ENCODE measurements around the gene SMAD7.

Gene SMAD7

DNA sequence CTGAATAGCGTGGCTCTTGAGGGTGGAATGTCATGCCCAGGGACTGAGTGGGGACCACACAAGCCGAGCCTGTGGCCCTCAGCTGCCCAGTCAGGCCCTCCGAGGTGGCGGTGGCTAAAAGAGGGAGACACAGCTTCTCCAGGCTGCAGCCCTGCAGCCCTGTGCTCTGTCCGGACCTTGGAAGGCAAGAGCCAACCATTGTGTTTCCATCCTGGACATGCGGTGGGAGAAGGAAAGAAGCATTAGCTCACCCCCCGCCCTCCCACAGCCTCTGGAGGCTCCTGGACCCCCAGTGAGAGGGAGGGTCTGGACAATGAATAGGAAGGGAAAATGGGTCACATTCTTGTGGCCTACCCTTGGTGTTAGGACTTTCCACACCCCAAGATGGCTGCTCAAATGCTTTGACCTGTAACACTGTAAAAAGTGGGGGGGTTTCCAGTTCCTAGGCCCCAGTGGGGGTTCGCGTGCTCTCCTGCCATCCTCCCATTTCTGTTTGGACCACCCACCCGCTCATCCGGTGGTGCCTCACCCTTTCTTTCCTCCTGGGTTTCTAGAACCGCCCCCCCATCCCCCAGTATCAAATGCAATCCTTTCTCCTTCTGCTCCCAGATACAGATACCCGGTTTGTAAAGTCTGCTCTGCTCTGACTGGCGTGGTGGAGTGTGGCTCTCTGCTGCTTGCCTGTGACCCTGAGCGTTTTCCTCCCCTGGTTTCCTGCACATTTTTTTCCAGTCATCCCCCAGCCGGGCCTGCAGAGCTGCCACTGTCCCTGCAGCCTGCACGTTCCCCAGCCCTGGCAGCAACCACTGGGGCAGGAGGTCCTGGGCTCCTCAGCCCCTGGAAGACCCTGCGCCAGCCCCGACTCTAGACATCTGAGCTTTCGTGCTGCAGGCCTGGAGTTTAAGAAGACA is 36.3 kb upstream of the SMAD7 start:
- DNase-seq, result no peak

DNA sequence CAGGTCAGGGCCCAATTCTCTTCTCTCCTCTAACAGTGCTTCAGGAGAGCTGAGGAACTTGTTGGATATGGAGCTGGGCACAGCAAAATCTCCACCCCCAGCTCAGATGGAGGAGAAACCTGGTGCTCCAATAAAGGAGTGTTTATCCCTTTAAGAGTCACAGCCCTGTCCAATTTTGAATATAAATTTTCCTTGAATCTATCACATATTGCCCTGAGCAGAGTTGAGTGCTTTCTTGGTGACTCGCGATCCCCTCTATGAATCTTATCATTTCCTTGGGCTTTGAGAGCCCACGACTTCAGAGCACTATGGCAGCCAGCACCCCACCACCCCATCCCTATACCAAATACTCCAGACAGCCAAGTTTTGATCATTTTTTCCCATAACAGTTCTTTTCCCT is 34.4 kb upstream of the SMAD7 start:
- DNase-seq, result no peak

DNA sequence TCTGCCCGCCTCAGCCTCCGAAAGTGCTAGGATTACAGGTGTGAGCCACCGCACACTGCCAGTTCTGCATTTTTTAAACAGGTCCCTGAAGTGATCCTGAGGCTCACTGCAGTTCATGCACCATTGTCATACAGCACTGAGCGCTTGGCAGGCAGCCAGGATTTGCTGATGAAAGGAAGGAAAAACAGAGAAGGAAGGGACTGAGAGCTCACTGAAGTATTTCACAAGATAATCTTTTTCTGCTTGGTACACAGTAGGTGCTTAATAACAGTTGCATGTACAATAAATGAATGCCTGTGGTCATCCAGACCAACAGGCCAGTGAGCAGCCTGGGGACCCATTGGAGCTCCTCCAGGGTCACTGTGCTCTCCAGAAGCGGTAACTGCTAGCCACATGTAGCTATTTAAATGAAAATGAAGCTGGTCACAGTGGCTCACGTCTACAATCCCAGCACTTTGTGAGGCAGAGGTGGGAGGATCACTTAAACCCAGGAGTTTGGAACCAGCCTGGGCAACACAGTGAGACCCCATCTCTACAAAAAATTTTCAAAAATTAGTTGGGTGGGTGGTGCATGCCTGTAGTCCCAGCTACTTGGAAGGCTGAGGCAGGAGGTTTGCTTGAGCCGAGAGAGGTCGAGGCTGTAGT is 33.1 kb upstream of the SMAD7 start:
- peak; percentile 68 for DNase-seq

DNA sequence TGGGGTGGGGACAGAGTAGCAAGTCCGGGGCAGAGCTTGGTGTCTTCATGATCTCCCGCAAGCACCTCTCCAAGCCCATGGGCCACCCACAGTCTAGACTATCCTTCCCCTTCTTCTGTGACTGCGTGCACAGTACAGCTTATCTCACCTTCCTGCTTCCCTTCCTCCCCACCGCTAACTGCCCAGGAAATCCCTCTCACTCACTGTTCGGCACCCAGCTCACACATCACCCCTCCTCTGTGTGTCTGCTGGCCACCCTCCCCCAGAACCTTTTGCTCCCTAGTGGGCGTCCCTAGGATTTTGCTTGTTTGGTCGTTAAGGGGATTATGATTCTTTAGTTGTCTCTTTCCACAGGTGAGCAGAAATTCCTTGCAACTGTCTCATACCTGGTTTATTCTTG is 31.5 kb upstream of the SMAD7 start:
- no peak for DNase-seq

DNA sequence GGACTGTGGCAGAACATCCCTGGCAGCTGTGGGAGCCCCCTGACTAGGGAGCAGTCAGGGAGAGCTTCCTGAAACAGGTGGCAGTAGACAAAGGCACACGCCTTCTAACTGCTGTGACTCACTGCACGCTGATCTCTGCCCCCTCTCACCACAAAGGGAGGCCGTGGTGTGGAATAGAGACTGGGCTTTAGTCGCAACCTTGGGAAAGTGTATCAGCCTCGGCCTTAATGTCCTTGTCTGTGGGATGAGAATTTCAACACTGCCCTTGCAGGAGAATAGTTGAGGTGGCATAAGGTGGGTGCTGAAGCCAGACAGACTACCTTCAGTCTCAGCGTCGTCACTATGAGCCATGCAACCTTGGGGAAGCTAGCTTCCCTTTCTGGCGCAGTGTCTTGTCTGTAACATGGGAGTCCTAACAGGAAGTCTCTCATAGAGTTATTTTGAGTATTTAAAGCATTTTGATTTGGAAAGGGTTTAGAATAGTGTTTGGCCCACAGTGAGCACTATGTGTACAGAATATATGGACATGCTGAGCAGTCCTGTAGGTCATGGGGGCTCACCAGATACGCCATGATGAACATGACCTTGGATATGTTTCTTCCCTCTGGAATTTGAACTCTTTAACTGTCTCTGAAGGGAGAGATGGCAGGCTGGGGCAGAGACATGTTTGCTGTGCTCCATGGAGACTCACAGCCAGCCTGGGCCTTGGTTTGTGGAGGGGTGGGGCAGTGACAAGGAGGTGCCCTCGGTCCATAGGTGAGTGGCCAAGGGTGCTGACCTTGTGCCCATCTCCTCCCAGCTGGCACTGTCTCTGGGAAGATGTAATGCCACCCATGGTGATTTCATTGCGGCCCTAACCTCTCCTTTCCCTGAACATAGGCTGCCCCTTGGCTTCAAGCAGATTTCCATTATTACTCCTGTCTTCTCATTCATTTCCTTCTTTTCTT is 29.5 kb upstream of the SMAD7 start:
- no peak for DNase-seq

DNA sequence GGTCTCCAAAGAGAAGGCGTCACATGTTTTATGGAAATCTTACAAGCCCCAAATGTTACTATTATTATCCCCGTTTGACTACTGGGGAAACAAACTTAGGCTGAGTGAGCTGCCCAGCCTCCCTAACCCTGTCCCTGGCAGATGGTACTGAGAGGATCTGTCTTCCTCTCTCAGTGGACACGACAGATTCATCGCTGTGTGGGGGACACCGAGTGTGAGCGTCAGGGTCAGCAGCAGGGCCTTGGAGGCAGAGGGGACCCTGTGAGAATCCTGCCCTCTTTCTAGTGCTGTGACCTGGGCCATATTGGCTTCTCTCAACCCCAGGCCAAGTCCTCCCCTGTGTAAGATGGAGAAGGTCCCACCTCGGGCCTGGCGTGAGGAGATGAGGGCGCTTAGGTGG is 27.1 kb upstream of the SMAD7 start:
- no peak for DNase-seq

DNA sequence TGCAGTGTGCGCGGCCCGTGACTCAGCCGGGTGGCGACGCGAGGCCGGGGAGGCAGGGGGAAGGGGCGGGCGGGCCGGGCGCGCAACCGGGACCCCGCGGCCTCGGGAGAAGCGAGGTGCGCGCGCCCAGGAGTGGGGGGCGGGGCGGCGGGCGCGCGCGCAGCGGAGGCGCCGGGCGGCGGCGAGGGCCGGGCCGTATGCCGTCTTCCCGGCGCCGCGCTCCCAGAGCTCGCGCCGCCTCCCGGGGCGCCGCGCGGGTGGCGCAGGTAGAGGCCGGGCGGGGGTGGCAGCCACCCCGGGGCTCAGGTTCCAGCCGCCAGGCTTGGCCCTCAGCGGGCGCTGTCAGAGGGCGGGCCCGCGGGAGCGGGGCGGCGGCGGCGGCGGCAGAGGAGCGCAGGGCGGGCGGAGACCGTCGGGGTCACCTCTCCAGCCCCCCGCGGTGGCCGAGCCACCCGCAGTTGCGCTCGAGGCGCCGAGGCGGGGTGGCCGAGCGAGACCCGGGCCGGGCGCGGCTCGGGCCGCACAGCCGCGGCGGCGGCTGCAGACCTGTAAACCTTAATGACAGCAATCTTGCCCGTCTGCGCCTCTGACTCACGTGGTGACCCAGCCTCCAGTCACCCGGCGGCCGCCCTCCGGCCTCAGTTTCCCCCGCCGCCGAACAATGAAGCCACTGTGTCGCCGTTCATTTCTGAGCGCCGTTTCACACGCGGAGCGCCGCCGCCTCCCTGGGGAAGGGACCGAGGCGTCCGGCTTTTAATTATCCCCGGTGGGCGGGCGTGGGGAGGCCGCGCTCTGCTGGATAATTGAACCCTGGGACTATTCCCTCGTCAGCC is 25.3 kb upstream of the SMAD7 start:
- peak; percentile 78 for DNase-seq

DNA sequence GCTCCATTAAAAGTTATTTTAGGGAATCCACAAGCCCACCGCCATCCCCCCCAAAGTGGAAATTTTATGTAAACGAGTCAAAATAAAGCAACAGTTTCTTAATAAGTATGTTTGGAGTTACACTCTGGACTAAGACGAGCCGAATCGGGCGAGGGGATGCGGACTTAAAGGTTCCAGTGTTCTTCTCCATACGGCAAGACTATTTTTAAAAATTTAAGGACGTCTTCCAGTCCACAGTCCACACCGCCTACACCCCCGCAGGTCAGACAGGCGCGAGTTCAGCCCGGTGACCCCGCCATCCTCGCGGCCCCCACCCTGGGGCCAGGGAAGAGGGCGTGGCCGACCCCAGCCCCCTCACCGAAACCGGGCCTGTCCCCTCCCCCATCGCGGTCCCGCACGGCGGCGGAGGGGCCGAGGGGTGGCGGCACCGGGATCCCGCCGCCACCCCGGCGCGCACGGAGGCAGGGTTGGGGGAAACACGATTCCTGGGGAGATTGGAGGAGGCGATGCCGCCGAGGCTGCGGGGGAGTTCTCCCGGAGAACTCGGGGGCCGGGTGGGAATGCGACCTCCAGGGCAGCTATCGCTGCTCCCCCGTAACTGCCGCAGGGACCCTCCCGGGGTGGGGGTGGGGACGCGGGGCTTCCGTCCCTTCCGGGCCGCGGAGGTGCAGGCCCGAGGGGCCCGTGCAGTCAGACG is 24.5 kb upstream of the SMAD7 start:
- DNase-seq, result no peak

DNA sequence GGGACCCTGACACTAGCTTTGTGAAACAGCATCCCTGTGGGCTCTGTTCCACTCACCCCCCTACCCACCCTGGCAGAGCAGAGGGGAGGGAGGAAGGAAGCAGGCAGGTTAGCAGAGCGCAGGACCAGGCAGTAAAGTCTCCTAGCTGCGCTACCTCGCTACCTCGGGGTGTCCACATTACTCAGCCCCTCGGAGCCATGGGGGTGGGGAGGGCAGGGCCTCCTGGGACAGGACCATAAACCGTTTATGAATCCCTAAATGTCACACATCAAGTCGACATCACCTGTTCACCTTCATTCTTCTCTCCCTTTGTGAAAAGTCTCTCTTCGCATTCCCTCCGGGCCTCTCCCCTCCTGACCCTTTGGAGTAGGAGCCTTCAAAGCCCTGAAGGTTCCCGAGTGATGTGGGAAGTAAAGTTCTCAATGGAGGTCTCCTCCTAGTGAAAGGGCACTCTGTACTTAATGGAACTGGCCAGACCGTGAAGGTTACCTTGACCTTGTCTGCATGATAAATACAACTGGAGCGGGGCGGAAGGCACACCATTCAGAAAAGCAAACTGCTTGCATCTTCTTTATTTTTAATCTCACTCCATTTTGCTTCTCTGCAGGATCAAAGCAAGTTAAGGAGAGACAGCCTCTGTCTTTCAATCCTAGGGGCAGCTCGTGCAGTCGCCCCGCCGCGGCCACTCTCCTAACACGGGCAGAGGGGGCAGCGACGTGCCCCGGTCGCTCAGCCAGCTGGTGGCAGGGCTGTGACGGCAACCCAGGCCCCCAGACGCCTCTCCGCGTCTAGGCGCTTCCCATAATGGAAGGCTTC is 23.7 kb upstream of the SMAD7 start:
- DNase-seq, result no peak

DNA sequence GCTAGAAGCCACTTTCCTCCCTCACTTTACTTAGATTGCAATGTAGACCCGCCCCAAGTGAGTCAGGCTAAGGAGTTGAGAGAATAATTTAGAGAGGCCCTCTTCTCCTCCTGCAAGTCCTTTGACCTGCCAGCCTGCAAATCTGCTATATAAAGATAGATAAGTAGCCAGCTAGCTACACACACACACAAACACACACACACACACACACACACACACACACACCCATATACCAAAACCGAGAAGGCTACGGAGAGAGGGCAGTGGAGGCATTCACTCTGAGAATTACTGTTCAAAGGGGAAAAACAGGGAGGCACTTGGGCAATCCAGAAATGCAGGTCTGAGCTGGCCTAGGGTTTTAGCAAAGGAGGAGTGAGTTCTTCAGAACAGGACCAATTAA is 23.0 kb upstream of the SMAD7 start:
- DNase-seq, result no peak

DNA sequence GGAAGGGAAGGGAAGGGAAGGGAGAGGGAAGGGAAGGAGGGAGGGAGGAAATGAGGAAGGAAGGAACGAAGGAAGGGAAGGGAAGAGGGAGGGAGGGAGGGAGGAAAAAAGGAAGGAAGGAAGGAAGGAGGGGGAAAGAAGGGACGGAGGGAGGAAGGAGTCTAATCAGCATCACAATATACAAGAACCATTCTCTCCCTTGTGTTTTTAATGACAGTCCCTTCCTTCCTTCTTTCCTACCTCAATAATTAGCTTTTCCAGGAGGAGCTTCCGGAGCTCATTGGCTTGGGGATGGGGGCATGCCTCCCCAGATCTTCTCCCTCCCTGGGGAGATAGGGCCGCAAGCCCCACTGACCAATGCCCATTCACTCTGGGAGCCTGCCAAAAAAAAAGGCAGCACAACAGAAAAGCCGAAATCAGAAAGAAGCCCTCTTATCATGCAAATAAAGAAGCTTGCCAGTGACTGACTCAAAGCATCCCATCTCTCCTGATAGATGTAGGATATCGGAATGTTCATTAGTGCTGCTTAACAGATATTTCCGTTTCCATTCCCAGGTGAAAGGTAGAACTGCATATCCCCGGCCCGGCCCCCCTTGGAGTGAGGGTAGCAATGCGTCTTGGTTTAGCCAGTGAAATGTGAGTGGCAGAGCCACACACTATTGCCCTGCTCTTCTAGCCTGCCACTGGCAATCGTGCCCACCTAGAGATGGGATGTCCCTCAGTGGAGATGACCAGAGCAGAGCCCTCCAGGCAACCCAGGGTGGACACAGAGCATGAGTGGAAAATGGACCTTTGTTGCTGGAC is 17.8 kb upstream of the SMAD7 start:
- DNase-seq, result no peak

DNA sequence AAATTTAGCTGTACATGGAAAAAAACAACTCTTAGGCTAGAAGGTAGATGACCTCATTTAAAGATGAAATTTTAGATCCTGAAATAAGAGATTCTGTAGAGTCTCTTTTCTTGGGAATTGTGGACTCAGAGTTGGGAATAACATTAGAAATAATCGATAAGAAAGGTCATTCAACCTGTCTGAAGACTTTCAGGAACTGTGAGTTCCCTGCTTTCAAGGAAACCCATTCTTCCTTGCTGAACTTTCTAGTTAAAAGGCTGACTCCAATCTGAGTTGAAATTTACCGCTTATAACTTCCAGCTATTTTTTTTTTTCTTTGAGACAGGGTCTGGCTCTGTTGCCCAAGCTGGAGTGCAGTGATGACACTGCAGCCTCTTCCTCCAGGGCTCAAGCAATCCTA is 16.8 kb upstream of the SMAD7 start:
- no peak for DNase-seq

DNA sequence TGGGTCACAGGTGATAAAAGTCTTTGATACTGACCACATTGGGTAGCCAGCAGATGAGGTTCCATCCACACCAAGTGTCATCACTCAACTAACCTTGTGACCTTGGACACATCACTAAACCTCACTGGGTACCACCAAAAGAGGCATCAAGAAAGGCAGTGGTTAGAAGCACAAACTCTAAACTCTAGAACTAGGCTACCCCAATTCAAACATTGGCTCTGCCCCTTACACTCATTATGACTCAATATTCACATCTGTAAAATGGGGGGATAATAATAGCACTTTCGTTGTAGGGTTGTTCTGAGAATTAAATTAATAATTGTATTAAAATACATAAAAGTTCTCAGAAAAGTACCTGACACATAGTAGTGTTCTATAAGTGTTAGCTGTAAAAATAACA is 15.8 kb upstream of the SMAD7 start:
- no peak for DNase-seq

DNA sequence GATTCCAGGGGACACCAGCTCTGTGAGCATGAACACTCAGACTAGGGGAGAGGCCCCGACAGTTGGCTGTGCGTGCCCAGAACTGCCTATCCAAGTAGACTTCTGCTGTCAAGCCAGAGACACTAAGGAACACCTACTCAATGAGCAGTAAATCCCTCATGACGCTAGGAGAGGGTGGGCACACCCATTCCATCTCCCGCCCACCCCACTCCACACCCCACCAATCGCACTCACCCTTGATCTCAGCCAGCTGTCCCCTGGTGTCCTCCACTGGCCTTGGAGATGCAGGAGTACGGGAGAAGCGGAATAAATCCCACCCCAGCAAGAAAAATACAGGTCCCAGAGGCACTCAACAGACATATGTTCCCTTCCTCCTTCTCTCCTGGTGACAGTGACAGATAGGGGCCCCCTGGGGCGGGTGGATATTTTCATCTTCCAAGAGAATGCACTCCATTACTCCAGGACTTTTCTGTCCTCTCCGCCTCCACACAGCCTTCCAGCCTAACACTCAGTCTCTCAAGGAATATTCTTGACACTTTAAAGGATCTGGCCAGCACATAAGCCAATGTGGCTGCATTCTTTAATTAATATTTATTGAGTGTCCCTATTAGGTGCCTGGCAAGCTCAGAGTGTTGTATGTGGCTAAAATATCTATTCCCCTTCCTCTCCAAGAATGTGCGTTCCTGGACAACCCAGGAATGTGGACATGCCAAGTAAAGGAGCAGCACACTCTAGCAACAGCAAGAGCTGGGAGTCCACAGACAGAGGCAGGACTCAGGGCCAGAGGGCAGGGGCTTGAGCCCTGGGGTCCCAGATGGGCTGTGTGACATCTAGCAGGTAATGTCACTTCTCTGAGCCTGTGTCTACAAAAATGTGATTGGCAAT is 13.1 kb upstream of the SMAD7 start:
- peak; percentile 24 for DNase-seq

DNA sequence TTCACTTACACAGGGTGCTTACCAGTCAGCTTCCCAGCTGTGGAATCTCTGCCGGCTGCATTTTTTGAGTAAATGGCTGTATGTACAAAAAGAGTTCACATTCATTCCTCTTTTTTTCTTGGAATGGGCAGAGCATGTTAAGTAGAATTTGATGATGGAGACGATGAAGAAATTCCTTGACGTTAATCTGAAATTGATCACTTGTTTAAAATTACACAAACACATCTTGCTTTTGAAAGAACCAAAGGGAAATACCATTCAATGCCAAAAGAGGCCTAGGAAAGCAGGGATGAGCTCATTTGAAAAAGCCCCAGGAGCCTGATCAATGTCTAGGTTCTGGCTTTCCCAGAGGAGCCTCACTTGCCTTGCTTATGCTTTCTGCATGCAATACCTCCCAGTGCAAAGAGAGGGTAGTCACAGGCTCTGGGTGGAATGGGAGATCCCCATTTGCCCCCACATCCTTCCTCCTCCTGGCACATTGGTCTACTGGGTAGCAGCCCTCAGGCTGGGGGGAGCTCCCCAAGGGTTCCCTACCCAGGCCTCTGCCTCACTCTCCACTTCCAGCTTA is 12.3 kb upstream of the SMAD7 start:
- DNase-seq, result no peak

DNA sequence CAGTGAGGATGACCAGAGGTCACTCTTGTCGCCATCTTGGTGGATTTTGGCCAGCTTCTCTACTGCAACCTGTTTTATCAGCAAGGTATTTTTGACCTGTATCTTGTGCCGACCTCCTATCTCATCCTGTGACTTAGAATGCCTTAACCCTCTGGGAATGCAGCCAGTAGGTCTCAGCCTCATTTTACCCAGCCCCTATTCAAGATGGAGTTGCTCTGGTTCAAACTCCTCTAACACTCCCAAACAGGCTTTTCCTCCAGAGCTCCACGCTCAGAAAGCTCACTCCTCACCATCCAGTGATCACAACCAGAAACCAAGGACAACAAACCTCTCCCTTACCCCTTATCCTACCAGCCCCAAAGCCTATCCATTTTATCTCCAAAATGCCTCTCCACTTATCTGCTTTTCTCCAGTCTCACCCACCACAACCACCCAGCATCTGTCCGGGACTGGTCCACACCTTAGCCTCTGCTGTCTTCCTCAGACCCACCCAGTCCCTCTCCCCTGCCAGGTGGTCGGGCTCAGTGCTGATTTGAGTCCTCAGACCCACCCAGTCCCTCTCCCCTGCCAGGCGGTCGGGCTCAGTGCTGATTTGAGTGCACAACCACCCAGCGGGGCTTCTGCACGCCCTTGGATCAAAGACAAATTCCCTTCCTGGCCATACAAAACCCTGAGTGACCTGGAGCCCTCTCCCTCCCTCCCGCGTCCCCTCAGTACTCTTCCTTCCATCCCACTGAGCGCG is 11.7 kb upstream of the SMAD7 start:
- DNase-seq, result no peak

DNA sequence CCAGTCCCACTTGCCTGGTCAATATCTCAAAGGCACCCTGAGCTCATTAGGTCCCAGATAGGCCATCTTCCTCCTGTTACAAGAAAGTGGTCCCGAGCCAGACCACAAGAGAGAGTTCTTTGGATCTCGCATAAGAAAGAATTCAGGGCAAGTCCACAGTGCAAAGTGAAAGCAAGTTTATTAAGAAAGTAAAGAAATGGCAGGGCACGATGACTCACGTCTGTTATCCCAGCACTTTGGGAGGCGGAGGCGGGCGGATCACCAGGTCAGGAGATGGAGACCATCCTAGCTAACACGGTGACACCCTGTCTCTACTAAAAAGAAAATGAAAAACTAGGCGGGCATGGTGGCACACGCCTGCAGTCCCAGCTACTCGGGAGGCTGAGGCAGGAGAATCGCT is 10.8 kb upstream of the SMAD7 start:
- no peak for DNase-seq
